GM18517 (cell line): ENCODE results near the gene FA2H.
"Not testable (repeated sequence)": the region's sequence is repeated elsewhere in the genome, so short reads cannot be mapped to it uniquely, and the experiment has no call there.

Experiments
- ATAC-seq: cut with Tn5 transposase; IDR thresholded peaks from one replicate; pipeline ENCODE4 v1.9.1; 2021; ENCODE audit warnings: mild to moderate bottlenecking, moderate library complexity; ENCODE audit not compliant: unreplicated experiment

The FA2H gene

DNA sequence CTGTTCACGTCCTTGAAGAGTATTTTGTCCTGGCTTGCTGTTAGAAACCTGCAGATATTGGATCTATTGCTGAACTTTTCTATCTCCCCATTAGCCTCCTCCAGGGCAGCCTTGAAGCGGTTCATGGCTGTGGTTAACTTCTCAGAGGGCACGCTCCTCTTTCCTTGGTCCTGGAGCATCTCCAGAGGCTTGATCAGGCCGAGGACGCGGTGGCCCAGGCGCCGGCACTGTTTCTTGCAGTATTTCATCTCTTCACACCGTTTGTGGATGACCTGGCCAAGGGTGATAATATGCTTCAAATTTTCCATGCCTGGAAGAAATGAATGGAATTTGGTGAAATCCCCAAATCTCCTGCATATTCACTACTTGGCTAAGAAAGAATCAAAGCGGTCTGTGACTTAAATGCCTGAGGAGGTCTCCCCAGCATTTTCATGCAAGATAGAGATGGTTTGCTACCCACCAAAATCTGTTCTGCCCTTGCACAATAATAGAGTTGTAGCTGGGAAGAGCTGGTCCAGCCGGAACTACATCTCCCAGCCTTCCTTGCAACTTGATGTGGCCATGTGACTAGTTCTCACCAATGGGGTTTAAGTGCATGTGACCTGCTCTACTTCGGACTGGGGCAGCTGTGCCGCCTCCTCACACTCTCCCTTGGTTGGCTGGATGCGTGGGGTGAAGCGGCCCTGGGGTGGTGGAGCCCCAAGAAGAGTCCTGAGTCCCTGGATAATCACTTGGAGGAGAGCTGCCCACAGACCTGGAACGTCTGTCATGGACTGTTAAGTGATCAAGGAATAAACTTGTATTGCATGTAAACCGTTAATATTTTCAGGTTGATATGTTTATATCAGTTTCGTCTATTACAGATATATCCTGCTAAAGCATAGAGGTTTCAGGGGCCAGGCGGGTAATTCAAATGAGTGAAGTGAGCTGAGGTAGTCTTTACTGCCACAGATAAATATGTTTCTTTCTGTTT lies 78.9 kb downstream of the FA2H start:
- peak; percentile 92 for ATAC-seq

DNA sequence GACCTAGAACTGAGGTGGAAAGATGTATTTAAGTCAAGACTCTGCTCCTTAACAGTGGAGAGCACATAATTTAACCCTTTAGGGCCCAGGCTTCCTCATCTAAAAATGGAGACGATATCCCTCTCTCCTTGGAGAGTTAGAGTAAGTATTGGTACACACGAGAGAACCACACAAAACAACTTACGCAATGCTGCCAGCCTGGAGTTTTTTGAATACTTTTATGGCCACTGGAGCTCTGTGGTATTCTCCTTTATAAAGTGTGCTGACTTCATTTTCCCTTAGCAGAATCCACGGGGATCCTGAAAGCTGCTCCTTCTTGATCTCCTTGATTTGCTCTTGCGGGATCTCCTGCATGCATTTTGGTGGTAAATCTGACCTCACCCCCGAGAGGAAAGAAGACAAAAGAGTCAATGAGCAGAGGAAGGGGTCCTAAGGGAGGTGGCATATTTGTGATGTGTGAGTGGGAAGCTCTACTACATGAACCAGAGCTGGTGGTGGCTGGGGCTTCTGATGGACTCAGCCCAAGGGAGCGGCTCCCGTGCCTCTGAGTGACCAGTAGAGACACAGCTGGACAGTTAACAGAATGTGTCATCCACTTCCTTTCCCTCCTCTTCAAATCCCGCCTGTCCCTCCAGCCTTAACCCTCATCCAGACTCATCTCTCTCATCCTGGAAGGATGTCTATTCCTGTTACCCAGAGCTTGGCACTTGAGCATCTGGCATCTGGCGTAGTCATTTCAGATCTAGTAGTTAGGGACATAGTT lies 83.3 kb downstream of the FA2H start:
- ATAC-seq = no peak

DNA sequence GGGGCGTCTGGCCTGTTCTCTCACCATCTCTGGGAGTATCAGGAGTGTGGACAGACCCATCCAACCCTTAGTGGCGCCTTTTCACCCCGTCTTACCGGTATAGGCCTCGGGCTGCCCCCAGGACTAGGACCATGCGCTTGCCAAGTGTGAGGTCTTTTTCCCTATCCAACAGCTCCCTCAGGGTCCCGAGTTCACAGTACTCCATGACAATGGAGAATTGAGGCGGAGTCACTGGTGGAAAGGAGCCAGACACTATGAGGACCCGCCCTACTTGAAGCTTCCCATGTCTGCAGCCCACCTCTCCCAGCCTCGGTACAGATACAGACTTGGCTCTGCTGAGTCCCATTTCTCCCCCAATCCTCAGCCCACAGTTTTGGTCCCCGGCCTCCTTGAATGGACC lies 92.1 kb downstream of the FA2H start:
- ATAC-seq = no peak

- ATAC-seq = no peak
Measured at GRCh38 chr16:74680681-74681080, 93.9 kb downstream of the FA2H start.

- no peak for ATAC-seq
Measured at GRCh38 chr16:74679983-74680382, 94.6 kb downstream of the FA2H start.

- no peak for ATAC-seq
Measured at GRCh38 chr16:74677868-74678267, 96.8 kb downstream of the FA2H start.

DNA sequence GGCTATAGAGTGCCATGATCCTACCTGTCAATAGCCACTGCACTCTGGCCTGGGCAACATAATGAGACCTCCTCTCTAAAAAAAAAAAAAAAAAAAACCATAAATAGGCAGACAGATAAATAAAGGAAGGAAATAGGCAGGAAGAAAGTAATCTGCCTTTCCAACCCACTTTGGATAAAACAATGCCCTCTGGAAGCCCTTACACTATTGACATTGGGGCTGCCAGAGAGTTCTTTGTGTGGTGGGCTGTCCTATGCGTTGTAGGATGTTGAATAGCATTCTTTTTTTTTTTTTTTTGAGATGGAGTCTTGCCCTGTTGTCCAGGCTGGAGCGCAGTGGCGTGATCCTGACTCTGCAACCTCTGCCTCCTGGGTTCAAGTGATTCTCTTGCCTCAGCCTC lies 100.7 kb downstream of the FA2H start:
- ATAC-seq = no peak

DNA sequence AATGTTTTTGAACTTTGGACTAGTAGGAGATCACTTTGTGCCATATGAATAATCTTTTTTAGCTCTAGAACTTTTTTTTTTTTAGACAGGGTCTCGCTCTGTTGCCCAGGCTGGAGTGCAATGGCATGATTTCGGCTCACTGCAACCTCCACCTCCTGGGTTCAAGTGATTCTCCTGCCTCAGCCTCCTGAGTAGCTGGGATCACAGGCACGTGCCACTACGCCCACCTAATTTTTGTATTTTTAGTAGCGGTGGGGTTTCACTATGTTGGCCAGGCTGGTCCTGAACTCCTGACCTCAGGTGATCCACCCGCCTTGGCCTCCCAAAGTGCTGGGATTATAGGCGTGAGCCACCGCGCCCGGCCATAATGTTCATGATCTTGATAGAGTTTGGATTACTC lies 105.7 kb downstream of the FA2H start:
- ATAC-seq = not testable (repeated sequence)

DNA sequence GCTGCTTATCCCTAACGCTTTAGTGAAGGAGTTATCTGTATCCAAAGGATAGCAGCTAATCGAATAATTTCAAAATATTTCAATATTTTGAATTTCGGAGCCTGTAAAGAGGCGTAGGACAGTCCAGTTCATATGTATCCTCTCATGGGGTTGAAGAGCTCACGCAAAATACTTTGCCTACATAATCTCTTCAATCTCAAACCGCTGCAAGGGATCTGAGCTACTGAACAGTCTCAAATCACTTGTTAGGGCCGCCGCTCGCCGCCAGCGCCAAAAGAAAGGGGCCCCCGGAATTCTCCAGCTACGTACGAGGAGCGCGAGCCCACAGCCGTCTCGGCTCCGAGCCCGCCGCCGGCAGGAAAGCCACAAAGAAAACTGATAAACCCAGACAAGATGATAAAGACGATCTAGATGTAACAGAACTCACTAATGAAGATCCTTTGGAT lies 107.3 kb downstream of the FA2H start:
- ATAC-seq = no peak

- peak; percentile 100 for ATAC-seq
Measured at GRCh38 chr16:74666425-74667254, 108.0 kb downstream of the FA2H start, which contains the start of gene RFWD3. Gene RFWD3 (minus strand): TSS chr16:74666877. CDS start chr16:74661449, 5,428 bp downstream.

DNA sequence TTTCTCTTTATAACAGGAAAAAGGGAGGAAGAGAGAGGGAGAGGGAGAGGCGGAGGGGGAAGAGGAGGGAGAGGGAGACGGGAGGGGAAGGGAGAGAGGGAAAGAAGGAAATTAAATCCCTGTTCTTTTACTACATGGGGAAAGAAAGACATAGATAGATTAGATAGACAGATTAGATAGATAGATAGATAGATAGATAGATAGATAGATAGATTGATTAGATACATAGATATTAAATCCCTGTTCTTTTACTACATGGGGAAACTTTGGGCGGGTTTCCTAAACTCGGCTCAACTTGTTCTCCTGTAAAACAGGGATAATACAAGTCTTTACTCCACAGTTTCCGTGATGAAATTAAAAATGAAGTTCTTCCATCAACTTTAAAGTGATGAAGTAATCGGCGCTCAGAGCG lies 108.6 kb downstream of the FA2H start:
- no peak for ATAC-seq
